ENCODE results near the gene PRPF6. TPM values are rescaled to one million over a fixed set of nuclear protein-coding genes. Genes with fewer than 3 reads are reported as not detected.

PRPF6 gene
- total and polyA plus RNA-seq, 2 donors (not counting 1 experiment from before 2014, with no cell fraction given), result 31.7 to 82.9 TPM

GRCh38 chr20:63980317-63980805 lies 571 bp upstream of the PRPF6 start:
- 51% methylated on average over 9 of the region's 15 CpGs for WGBS (ENCODE audit: insufficient coverage)
- Histone ChIP-seq H3K79me2 (ENCODE audit: control insufficient read depth, insufficient read depth, low read length) (peaks cover 39% of the 10 kb centered on the region), H2AFZ (ENCODE audit: insufficient read depth, low read depth, low read length, poor library complexity, severe bottlenecking) (peak overlapping the region; percentile 71), H3K4me2 (replicated peaks; ENCODE audit: low read depth, low read length, poor library complexity, severe bottlenecking) (peak overlapping the region; percentile 93), H3K36me3 (replicated peaks in 1 of 2; ENCODE audit: control extremely low read depth in 1 of 2, control insufficient read depth in 1 of 2, extremely low read depth in 1 of 2, insufficient read depth in 2 of 2, low read length in 1 of 2) (peaks cover 0 to 26% of the 10 kb centered on the region in 2 experiments), H3K27ac (ENCODE audit: low read length in 2 of 2) (peak overlapping the region; percentile 69 to 87), H3K27me3 (replicated peaks in 1 of 4; ENCODE audit: control extremely low read depth in 1 of 4, control insufficient read depth in 3 of 4, insufficient read depth in 4 of 4, low read length in 3 of 4) (no peaks in the 10 kb centered on the region), H3K4me1 (ENCODE audit: control insufficient read depth in 2 of 2, insufficient read depth in 2 of 2, low read length in 2 of 2) (peaks cover 30 to 46% of the 10 kb centered on the region in 2 donors), H3K9ac (ENCODE audit: low read length) (peak overlapping the region; percentile 71), H4K20me1 (ENCODE audit: control insufficient read depth, insufficient read depth, low read length, poor library complexity, severe bottlenecking) (peaks cover 44% of the 10 kb centered on the region), H3K4me3 (ENCODE audit: control extremely low read depth in 1 of 5, extremely low read depth in 1 of 5, insufficient read depth in 1 of 5, low read depth in 2 of 5, low read length in 4 of 5) (peak overlapping the region in 4 of 5 experiments; percentile 18 to 85 (median 71)), H3K9me3 (ENCODE audit: control extremely low read depth in 1 of 3, control insufficient read depth in 2 of 3, insufficient read depth in 1 of 3, low read length in 2 of 3) (no peaks in the 10 kb centered on the region)
- no peak for DNase-seq
- H3K4me1 Mint-ChIP-seq, result peaks cover 53% of the 10 kb centered on the region
- no peaks in the 10 kb centered on the region for H3K9me3 Mint-ChIP-seq (ENCODE audit: insufficient read depth)
- ChIA-PET CTCF (interaction anchor here (0.6 to 2.3 kb wide), 18 partner anchors 9 to 484 kb away, joined by 3 to 25 read pairs (median 5); partner anchors contain the start of genes LKAAEAR1, OPRL1, PTK6 and RGS19), POLR2A (interaction anchor here (0.6 to 2.3 kb wide), 17 partner anchors 9 to 459 kb away, joined by 3 to 12 read pairs (median 4); partner anchors contain the start of genes DNAJC5, OPRL1, PPDPF and RGS19)
- no peak for TF ChIP-seq EZH2 (IDR thresholded peaks at IDR 0.05; ENCODE audit: borderline replicate concordance, insufficient read depth, low read depth, low read length, poor library complexity, severe bottlenecking)
- TF ChIP-seq, protein P1, sequence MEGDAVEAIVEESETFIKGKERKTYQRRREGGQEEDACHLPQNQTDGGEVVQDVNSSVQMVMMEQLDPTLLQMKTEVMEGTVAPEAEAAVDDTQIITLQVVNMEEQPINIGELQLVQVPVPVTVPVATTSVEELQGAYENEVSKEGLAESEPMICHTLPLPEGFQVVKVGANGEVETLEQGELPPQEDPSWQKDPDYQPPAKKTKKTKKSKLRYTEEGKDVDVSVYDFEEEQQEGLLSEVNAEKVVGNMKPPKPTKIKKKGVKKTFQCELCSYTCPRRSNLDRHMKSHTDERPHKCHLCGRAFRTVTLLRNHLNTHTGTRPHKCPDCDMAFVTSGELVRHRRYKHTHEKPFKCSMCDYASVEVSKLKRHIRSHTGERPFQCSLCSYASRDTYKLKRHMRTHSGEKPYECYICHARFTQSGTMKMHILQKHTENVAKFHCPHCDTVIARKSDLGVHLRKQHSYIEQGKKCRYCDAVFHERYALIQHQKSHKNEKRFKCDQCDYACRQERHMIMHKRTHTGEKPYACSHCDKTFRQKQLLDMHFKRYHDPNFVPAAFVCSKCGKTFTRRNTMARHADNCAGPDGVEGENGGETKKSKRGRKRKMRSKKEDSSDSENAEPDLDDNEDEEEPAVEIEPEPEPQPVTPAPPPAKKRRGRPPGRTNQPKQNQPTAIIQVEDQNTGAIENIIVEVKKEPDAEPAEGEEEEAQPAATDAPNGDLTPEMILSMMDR (IDR thresholded peaks at IDR 0.05), result no peak
- intact Hi-C loops (cut with micrococcal nuclease), result loop anchor here (1.0 to 5.0 kb wide), 5 partner anchors 58 to 140 kb away; partner anchors contain the start of genes DNAJC5, LKAAEAR1, OPRL1 and TCEA2
- H3K27ac Mint-ChIP-seq, result peak overlapping the region; percentile 94
- H3K4me3 Mint-ChIP-seq, result peak overlapping the region; percentile 90
- no peaks in the 10 kb centered on the region for H3K27me3 Mint-ChIP-seq
- peak; percentile 3 for ATAC-seq (ENCODE audit: low read depth)

- Mint-ChIP-seq H3K4me1 (peaks cover 43% of the 10 kb centered on the region), H3K27ac (peak overlapping the region; percentile 67), H3K27me3 (no peaks in the 10 kb centered on the region), H3K9me3 (ENCODE audit: insufficient read depth) (no peaks in the 10 kb centered on the region), H3K4me3 (peak overlapping the region; percentile 67)
- Histone ChIP-seq H3K27me3 (replicated peaks in 1 of 4; ENCODE audit: control extremely low read depth in 1 of 4, control insufficient read depth in 3 of 4, insufficient read depth in 4 of 4, low read length in 3 of 4) (no peaks in the 10 kb centered on the region), H4K20me1 (ENCODE audit: control insufficient read depth, insufficient read depth, low read length, poor library complexity, severe bottlenecking) (peaks cover 53% of the 10 kb centered on the region), H3K27ac (ENCODE audit: low read length in 2 of 2) (no peak overlapping the region), H3K9me3 (ENCODE audit: control extremely low read depth in 1 of 3, control insufficient read depth in 2 of 3, insufficient read depth in 1 of 3, low read length in 2 of 3) (no peaks in the 10 kb centered on the region), H3K9ac (ENCODE audit: low read length) (no peak overlapping the region), H3K4me2 (replicated peaks; ENCODE audit: low read depth, low read length, poor library complexity, severe bottlenecking) (no peak overlapping the region), H3K36me3 (replicated peaks in 1 of 2; ENCODE audit: control extremely low read depth in 1 of 2, control insufficient read depth in 1 of 2, extremely low read depth in 1 of 2, insufficient read depth in 2 of 2, low read length in 1 of 2) (peaks cover 0 to 42% of the 10 kb centered on the region in 2 experiments), H2AFZ (ENCODE audit: insufficient read depth, low read depth, low read length, poor library complexity, severe bottlenecking) (no peak overlapping the region), H3K4me1 (ENCODE audit: control insufficient read depth in 2 of 2, insufficient read depth in 2 of 2, low read length in 2 of 2) (peaks cover 26 to 38% of the 10 kb centered on the region in 2 donors), H3K4me3 (ENCODE audit: control extremely low read depth in 1 of 5, extremely low read depth in 1 of 5, insufficient read depth in 1 of 5, low read depth in 2 of 5, low read length in 4 of 5) (no peak overlapping the region), H3K79me2 (ENCODE audit: control insufficient read depth, insufficient read depth, low read length) (peaks cover 39% of the 10 kb centered on the region)
- DNase-seq (peak; percentile 7), ATAC-seq (ENCODE audit: low read depth) (no peak)
- intact Hi-C loops (cut with micrococcal nuclease), result loop anchor here (5.0 kb wide), 1 partner anchor 99 kb away; the partner anchor contains the start of genes LKAAEAR1 and OPRL1
- ChIA-PET CTCF (interaction anchor here (0.6 to 2.5 kb wide), 3 partner anchors 9 to 198 kb away, joined by 3 to 14 read pairs (median 4); no protein-coding TSS in a partner anchor), POLR2A (no interaction called here)
- WGBS (ENCODE audit: insufficient coverage), result 97% methylated on average over 14 of the region's 14 CpGs
- TF ChIP-seq, protein P1 (IDR thresholded peaks at IDR 0.05), result no peak
- no peak for TF ChIP-seq EZH2 (IDR thresholded peaks at IDR 0.05; ENCODE audit: borderline replicate concordance, insufficient read depth, low read depth, low read length, poor library complexity, severe bottlenecking)
Observed at GRCh38 chr20:63982937-63983336, 2.0 kb downstream of the PRPF6 start.
